H1 (cell line): ENCODE results near the gene CNDP2.

Experiments
- ATF2 ChIP-seq: IDR thresholded peaks from 2 replicates; pipeline ENCODE4 v1.6.1; 2012; ENCODE audit warnings: low read length, inconsistent platforms
- CBX5 ChIP-seq: fragments of 300-800, 300-1000 bp; sonication (generic); IDR thresholded peaks from 2 replicates; pipeline ENCODE4 v1.7.1; 2016; ENCODE audit warnings: antibody characterized with exemption, low read length, low read depth
- CTCF ChIP-seq, 3 experiments: IDR thresholded peaks; 1 replicate in 2 of 3; 2 replicates in 1 of 3; pipeline versions ENCODE4 v1.5.1 to v1.6.1; 2011; ENCODE audit warnings: low read length in 3 of 3, mild to moderate bottlenecking in 3 of 3, inconsistent platforms in 2 of 3, low read depth in 1 of 3, moderate library complexity in 1 of 3; ENCODE audit not compliant: insufficient read depth in 1 of 3; ENCODE audit errors: control extremely low read depth in 1 of 3
- EZH2 ChIP-seq: fragments of 200-600 bp; sonication (generic); IDR thresholded peaks from 2 replicates; pipeline ENCODE4 v1.7.1; 2012; ENCODE audit warnings: low read depth, mild to moderate bottlenecking, moderate library complexity, low read length, inconsistent platforms; ENCODE audit not compliant: severe bottlenecking
- MAX ChIP-seq: IDR thresholded peaks from 2 replicates; pipeline ENCODE4 v1.6.1; 2012; ENCODE audit warnings: inconsistent platforms
- RFX5 ChIP-seq: IDR thresholded peaks from 2 replicates; pipeline ENCODE4 v1.6.1; 2011; ENCODE audit warnings: low read depth, low read length, improper control_type of control experiment, borderline replicate concordance
- TAF1 ChIP-seq: IDR thresholded peaks from 2 replicates; pipeline ENCODE4 v1.6.1; 2011; ENCODE audit warnings: mild to moderate bottlenecking, low read depth, low read length

GRCh38 chr18:74508821-74509225 lies 12.7 kb downstream of the CNDP2 start:
- TF ChIP-seq TAF1 (no peak), EZH2 (no peak), ATF2 (no peak), CTCF (IDR thresholded peaks at IDR 0.05; ENCODE audit: control extremely low read depth in 1 of 3, insufficient read depth in 1 of 3, low read depth in 1 of 3, low read length in 3 of 3) (no peak), CBX5 (no peak), RFX5 (no peak), MAX (no peak)
